Ureter (tissue), 1 donor: ENCODE data around the gene SSH3. TPM values are rescaled to one million over a fixed set of nuclear protein-coding genes. Genes with fewer than 3 reads are reported as not detected.

Source experiments
- DNase-seq: peaks from one replicate; pipeline ENCODE4 v3.0.0-alpha.2; 2020; ENCODE audit warnings: low spot score
- total RNA-seq: library from RNA; stranded (reverse); gene quantifications from one replicate; pipeline ENCODE4 v1.2.4, GENCODE V29; 2023
- donor health status: DM: yes; HTN: yes; CAD: no.

SSH3 gene
- total RNA-seq, 1 donor from 2014 or later = 258 TPM

DNA sequence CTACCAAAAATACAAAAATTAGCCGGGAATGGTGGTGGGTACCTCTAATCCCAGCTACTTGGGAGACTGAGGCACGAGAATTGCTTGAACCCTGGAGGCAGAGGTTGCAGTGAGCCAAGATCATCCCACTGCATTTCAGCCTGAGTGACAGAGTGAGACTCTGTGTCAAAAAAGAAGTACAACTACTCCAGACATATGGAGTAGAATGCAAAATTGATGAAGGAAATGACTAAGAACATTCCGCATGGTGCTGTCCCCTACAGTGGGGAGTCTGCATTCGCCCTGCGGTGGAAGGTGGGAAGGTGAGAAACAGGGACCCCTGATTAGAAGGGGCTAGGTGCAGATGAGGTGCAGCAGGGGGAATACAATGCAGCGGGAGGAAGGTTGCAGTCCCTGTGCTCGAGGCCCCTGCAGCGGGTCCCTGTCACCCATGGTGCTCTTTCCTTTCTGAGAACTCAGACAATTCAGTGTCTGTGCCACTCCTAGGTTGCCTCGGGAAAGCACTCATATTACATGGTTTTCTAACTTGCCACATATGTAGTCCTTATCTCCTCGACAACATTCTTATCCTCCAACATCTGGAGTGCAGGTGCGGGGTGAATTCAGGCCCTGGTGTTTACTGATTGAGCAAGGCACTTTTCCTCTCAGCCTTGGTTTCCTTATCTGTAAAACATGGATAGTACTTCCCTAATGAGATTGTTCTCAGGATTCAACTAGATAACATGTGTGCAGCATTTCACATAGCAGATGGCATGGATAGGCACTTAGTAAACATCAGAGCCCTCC, 44.8 kb downstream of the SSH3 start:
- DNase-seq = no peak

GRCh38 chr11:67349036-67349435, 45.7 kb downstream of the SSH3 start:
- DNase-seq = no peak

GRCh38 chr11:67349457-67349856, 46.1 kb downstream of the SSH3 start:
- DNase-seq = no peak

DNA sequence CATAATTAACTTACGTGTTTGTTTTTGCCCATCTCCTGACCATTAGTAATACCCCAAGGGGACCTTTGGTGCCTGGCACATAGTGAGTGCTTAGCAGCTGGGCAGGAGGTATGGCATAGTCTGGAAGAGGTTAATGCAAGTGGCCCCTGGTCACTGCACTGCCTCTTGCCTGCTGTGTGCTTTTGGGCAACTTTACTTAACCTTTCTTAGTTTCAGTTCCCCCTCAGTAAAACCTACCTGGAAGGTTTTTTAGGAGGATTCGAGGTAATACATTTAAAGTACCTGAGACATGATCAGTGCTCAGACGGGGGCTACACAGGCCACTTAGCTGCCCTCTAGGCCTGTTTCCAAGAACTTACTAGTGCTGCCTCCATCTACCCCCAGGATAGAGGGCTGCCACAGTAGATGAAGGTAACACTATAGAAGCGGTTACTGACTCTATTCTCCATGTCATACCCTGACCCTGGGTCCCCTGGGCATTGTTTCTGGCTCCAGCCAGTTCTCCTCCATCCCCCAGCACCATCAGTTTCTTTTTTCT, 46.7 kb downstream of the SSH3 start:
- no peak for DNase-seq

DNA sequence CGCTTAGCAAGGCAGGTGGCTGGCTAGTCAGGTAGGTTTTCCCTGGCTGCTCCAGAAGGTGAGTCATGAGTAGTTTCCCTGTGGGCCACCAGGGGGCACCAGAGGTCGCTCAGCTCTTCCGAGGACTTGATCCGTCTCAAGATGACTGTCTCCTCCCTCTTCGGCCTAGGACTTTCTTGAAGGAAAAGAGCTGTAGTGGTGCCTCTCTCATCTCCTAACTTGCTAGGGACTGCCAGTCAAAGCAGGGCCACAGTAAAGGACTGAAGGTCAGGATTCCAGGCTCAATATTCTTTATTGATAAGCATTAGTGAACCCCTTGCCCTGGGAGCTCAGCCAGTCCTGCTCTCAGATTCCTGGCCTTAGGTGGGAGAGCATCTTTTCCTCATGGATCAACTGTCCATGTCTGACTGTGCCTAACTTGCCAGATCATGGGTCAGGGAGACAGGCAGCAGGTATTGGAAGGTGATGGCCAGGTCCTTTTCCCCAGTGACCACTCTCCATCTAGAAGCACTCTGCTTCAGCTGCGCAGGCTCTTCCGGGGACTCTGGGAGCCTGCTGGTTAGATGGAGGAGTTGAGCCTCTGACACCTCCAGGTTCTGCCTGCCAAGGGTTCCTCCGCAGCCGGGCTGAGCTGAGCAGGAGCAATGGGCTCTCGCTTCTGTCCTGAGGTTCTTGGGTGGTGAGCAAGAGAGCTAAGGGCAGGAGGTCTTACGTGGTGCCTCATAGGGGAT, 48.1 kb downstream of the SSH3 start:
- DNase-seq = peak; percentile 76

- peak; percentile 65 for DNase-seq
Observed at GRCh38 chr11:67352546-67353316, 49.4 kb downstream of the SSH3 start.

GRCh38 chr11:67353317-67354074, 50.2 kb downstream of the SSH3 start, which contains the start of gene POLD4:
TSS of gene POLD4 (minus strand) at chr11:67353546. CDS start at chr11:67353399, 147 bp downstream.
- peak; percentile 99 for DNase-seq

GRCh38 chr11:67354075-67355022, 51.0 kb downstream of the SSH3 start:
- DNase-seq = peak; percentile 68

- DNase-seq = no peak
Observed at GRCh38 chr11:67355023-67355793, 51.9 kb downstream of the SSH3 start.

- DNase-seq = no peak
Observed at GRCh38 chr11:67355794-67356386, 52.6 kb downstream of the SSH3 start.

GRCh38 chr11:67356387-67356863, 53.1 kb downstream of the SSH3 start:
- DNase-seq = no peak

DNA sequence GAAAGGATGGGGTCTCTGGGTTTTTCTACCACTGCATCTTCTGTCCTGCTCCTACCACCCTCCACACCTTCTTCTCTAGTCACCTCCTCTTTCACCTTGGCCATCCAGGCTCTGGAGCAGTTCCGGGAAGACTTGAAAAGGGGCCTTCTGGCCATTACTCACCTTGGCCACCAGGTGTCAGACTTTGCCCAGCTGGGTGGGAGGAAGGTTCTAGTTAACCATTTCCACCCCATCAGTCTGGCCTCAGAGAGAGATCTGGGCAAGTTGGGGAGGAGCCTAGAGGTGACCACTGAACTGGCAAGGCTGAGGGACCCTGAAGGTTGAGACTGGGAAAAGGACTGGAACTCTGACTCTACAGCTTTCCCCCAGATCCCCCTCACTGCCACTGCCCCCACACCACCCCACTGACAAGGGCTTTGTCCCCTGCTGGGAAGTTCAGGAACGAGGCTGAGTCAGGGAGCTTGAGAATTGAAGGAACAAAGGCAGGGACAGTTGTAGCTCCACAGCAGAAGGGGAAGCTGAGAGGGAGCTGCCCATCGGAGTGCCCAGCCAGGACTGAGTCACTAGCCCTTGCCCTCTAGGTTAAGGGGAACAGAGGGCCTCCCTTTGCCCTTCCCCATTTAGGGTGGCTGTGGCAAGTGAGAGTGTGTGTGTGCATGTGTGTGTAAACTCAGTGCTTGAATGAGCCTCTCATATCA, 53.7 kb downstream of the SSH3 start:
- DNase-seq = peak; percentile 79

GRCh38 chr11:67357831-67358670, 54.7 kb downstream of the SSH3 start:
- no peak for DNase-seq
